Calu3 (cell line): ENCODE measurements around the gene UBE2J1. TPM values are rescaled to one million over a fixed set of nuclear protein-coding genes. Genes with fewer than 3 reads are reported as not detected.

ENCODE experiments used
- BruUV-seq: library from RNA; stranded (reverse); fragments of 400-500 nt; replicated peaks from 2 replicates; lab custom pipeline; 2021; lab: Mats Ljungman, UMichigan
- CTCF ChIA-PET: fragments of 300-600 bp; sonication (Branson Sonifier 250); formaldehyde crosslinking; loops from one replicate; lab custom pipeline; 2022; ENCODE audit warnings: antibody characterized with exemption; lab: Charles Lee
- DNase-seq: peaks from one replicate; pipeline ENCODE4 v3.0.0; 2022
- H3K27ac Mint-ChIP-seq: one replicate; pipeline ENCODE4 v1.8.0; 2022; ENCODE audit warnings: mixed read lengths; ENCODE audit not compliant: unreplicated experiment
- H3K27me3 Mint-ChIP-seq: one replicate; pipeline ENCODE4 v1.8.0; 2022; ENCODE audit warnings: mixed read lengths; ENCODE audit not compliant: unreplicated experiment
- H3K36me3 Mint-ChIP-seq: one replicate; pipeline ENCODE4 v1.8.0; 2022; ENCODE audit warnings: mild to moderate bottlenecking, moderate library complexity, mixed read lengths; ENCODE audit not compliant: insufficient read depth, unreplicated experiment
- H3K4me1 Mint-ChIP-seq: one replicate; pipeline ENCODE4 v1.8.0; 2022; ENCODE audit warnings: mild to moderate bottlenecking, low read depth, mixed read lengths; ENCODE audit not compliant: unreplicated experiment
- H3K4me3 Mint-ChIP-seq: one replicate; pipeline ENCODE4 v1.8.0; 2022; ENCODE audit warnings: mild to moderate bottlenecking, low read depth, moderate library complexity, mixed read lengths; ENCODE audit not compliant: unreplicated experiment
- H3K9me3 Mint-ChIP-seq: one replicate; pipeline ENCODE4 v1.8.0; 2022; ENCODE audit warnings: low read depth, mixed read lengths; ENCODE audit not compliant: unreplicated experiment
- CTCF ChIP-seq: fragments of 200-600 bp; IDR thresholded peaks from one replicate; pipeline ENCODE4 v1.8.0; 2022; ENCODE audit warnings: antibody characterized with exemption; ENCODE audit not compliant: unreplicated experiment
- intact Hi-C: fragments of 100-400 bp; cut with micrococcal nuclease; formaldehyde crosslinking; loops from one replicate; pipeline ENCODE4 v1.10.0; 2022; ENCODE audit not compliant: unreplicated experiment
- total RNA-seq: library from RNA; stranded (reverse); gene quantifications from 2 replicates; pipeline ENCODE4 v1.2.3, GENCODE V29; 2022

UBE2J1 gene
- total RNA-seq, 1 experiment from 2014 or later = 18.7 TPM

GRCh38 chr6:89372506-89372901, 20.0 kb upstream of the UBE2J1 start:
- TF ChIP-seq CTCF = no peak
- no peaks in the 10 kb centered on the region for H3K4me1 Mint-ChIP-seq
- no TSS peak for BruUV-seq
- H3K4me3 Mint-ChIP-seq = no peak overlapping the region
- no peak for DNase-seq
- CTCF ChIA-PET = interaction anchor here (0.8 to 1.3 kb wide), 7 partner anchors 13 to 292 kb away, joined by 3 to 5 read pairs (median 4); partner anchors contain the start of gene PNRC1
- H3K27me3 Mint-ChIP-seq = no peaks in the 10 kb centered on the region
- H3K27ac Mint-ChIP-seq = no peak overlapping the region
- H3K36me3 Mint-ChIP-seq = no peaks in the 10 kb centered on the region
- no peaks in the 10 kb centered on the region for H3K9me3 Mint-ChIP-seq
- intact Hi-C loops = loop anchor here (1.0 kb wide), 1 partner anchor 238 kb away; no protein-coding TSS in a partner anchor

GRCh38 chr6:89371849-89372505, 19.5 kb upstream of the UBE2J1 start:
- CTCF ChIA-PET = interaction anchor here (0.7 to 1.3 kb wide), 8 partner anchors 13 to 389 kb away, joined by 3 to 5 read pairs (median 4); partner anchors contain the start of gene PNRC1
- Mint-ChIP-seq H3K4me3 (no peak overlapping the region), H3K9me3 (no peaks in the 10 kb centered on the region), H3K27me3 (no peaks in the 10 kb centered on the region), H3K4me1 (no peaks in the 10 kb centered on the region), H3K27ac (no peak overlapping the region), H3K36me3 (no peaks in the 10 kb centered on the region)
- no TSS peak for BruUV-seq
- peak; percentile 83 for DNase-seq
- peak; percentile 92 for TF ChIP-seq CTCF
- intact Hi-C loops = loop anchor here (1.0 kb wide), 1 partner anchor 238 kb away; no protein-coding TSS in a partner anchor

GRCh38 chr6:89368999-89369398, 16.5 kb upstream of the UBE2J1 start:
- no TSS peak for BruUV-seq
- TF ChIP-seq CTCF = peak; percentile 47
- H3K9me3 Mint-ChIP-seq = no peaks in the 10 kb centered on the region
- CTCF ChIA-PET = interaction anchor here (0.5 to 1.0 kb wide), 2 partner anchors 71 to 418 kb away, joined by 4 read pairs; no protein-coding TSS in a partner anchor
- H3K4me1 Mint-ChIP-seq = no peaks in the 10 kb centered on the region
- no peak overlapping the region for H3K4me3 Mint-ChIP-seq
- intact Hi-C loops = loop anchor here (1.0 to 5.0 kb wide), 6 partner anchors 57 to 386 kb away; no protein-coding TSS in a partner anchor
- H3K27ac Mint-ChIP-seq = no peak overlapping the region
- no peaks in the 10 kb centered on the region for H3K27me3 Mint-ChIP-seq
- no peaks in the 10 kb centered on the region for H3K36me3 Mint-ChIP-seq
- DNase-seq = peak; percentile 51

GRCh38 chr6:89368107-89368506, 15.6 kb upstream of the UBE2J1 start:
- peak; percentile 51 for TF ChIP-seq CTCF
- H3K36me3 Mint-ChIP-seq = no peaks in the 10 kb centered on the region
- no peaks in the 10 kb centered on the region for H3K27me3 Mint-ChIP-seq
- no peaks in the 10 kb centered on the region for H3K4me1 Mint-ChIP-seq
- intact Hi-C loops = loop anchor here (2.0 to 5.0 kb wide), 5 partner anchors 56 to 385 kb away; no protein-coding TSS in a partner anchor
- H3K9me3 Mint-ChIP-seq = no peaks in the 10 kb centered on the region
- CTCF ChIA-PET = interaction anchor here (1.0 to 1.5 kb wide), 2 partner anchors 70 to 287 kb away, joined by 3 to 4 read pairs; partner anchors contain the start of gene PNRC1
- no peak overlapping the region for H3K4me3 Mint-ChIP-seq
- peak; percentile 74 for DNase-seq
- no peak overlapping the region for H3K27ac Mint-ChIP-seq
- BruUV-seq = no TSS peak
